K562 (cell line): Measurements from ENCODE around the gene C10orf105.

Source experiments
- ELF1 ChIP-seq: fragments of 200-800 bp; sonication (Bioruptor generic); IDR thresholded peaks from 2 replicates; pipeline ENCODE4 v1.6.1; 2016; ENCODE audit warnings: missing genetic modification characterization, missing compliant biosample characterization
- GABPA ChIP-seq: fragments of 200-800 bp; sonication (Bioruptor generic); conservative IDR thresholded peaks from 2 replicates; pipeline ENCODE4 v1.6.1; 2016; ENCODE audit warnings: low read depth, missing genetic modification characterization, missing compliant biosample characterization
- NCOA1 ChIP-seq: fragments of 450-650 bp; IDR thresholded peaks from 2 replicates; pipeline ENCODE4 v1.6.1; 2016; ENCODE audit warnings: low read depth
- SMARCA4 ChIP-seq: fragments of 450-650 bp; IDR thresholded peaks from 2 replicates; pipeline ENCODE4 v1.6.1; 2016
- SP1 ChIP-seq: sonication (generic); formaldehyde crosslinking; IDR thresholded peaks from 2 replicates; pipeline ENCODE4 v1.8.1; 2022; ENCODE audit warnings: mild to moderate bottlenecking, missing genetic modification reagents
- TBP ChIP-seq: optimal IDR thresholded peaks from 2 replicates; pipeline ENCODE3; 2011; ENCODE audit warnings: low read depth, low read length, improper control_type of control experiment
- TF ChIP-seq, protein P1 (sequence below): fragments of 250-450 bp; sonication (Bioruptor Pico); IDR thresholded peaks from 2 replicates; pipeline ENCODE4 v1.8.0; 2021; ENCODE audit warnings: moderate library complexity, mild to moderate bottlenecking, inconsistent platforms
- TF ChIP-seq, protein P2 (sequence below): fragments of 250-450 bp; sonication (Bioruptor Pico); IDR thresholded peaks from 2 replicates; pipeline ENCODE4 v1.4.0; 2020; ENCODE audit warnings: mild to moderate bottlenecking, moderate library complexity

DNA sequence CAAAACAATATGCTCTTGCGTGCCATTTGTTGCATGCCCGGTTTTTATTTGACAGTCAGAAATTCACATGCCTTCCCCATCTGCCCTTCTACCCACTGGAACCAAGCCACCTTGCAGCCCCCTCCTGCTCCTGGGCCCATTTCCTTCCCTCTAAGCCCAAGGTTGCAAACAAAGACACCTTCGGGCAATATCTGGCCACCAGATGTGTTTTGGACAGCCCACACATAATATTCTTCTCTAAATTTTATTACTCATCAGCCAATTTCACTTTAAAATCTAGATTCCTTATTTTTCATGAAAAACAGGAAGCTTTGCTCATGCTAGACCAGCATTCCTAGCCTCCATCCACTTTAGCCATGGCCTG is 18.2 kb upstream of the C10orf105 start:
- TF ChIP-seq SP1 (CRISPR knock-in tag) (no peak), GABPA (tag) (no peak), ELF1 (no peak), TBP (no peak), SMARCA4 (no peak), NCOA1 (no peak)
- TF ChIP-seq, protein P1, sequence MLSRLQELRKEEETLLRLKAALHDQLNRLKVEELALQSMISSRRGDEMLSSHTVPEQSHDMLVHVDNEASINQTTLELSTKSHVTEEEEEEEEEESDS (CRISPR knock-in tag) = no peak
- TF ChIP-seq, protein P2, sequence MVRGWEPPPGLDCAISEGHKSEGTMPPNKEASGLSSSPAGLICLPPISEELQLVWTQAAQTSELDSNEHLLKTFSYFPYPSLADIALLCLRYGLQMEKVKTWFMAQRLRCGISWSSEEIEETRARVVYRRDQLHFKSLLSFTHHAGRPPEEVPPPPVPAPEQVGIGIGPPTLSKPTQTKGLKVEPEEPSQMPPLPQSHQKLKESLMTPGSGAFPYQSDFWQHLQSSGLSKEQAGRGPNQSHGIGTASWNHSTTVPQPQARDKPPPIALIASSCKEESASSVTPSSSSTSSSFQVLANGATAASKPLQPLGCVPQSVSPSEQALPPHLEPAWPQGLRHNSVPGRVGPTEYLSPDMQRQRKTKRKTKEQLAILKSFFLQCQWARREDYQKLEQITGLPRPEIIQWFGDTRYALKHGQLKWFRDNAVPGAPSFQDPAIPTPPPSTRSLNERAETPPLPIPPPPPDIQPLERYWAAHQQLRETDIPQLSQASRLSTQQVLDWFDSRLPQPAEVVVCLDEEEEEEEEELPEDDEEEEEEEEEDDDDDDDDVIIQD (CRISPR knock-in tag) = no peak
